A673 (cell line): ENCODE data around the gene MRPL58.

Experiments used
- CTCF ChIP-seq: fragments of 300-800, 200-600 bp; sonication (generic); conservative IDR thresholded peaks from 2 replicates; pipeline ENCODE4 v1.5.1; 2017; ENCODE audit warnings: low read depth, mild to moderate bottlenecking, antibody characterized with exemption, low read length, moderate library complexity, mixed read lengths
- EZH2 ChIP-seq: fragments of 200-600 bp; sonication (generic); IDR thresholded peaks from 2 replicates; pipeline ENCODE4 v1.6.1; 2017; ENCODE audit warnings: borderline replicate concordance, low read depth, mild to moderate bottlenecking, mixed read lengths, antibody characterized with exemption, low read length; ENCODE audit not compliant: poor library complexity, severe bottlenecking

GRCh38 chr17:74987418-74987908 is 25.0 kb upstream of the MRPL58 start, which contains the start of gene CDR2L:
- TF ChIP-seq CTCF (no peak), EZH2 (no peak)
